K562 (cell line): ENCODE data around the gene HMGB3. TPM values are rescaled to one million over a fixed set of nuclear protein-coding genes. Genes with fewer than 3 reads are reported as not detected.

ENCODE experiments used
- CBX1 ChIP-seq: sonication (generic); IDR thresholded peaks from 2 replicates; pipeline ENCODE4 v1.6.1; 2016; ENCODE audit warnings: antibody characterized with exemption, low read depth, mild to moderate bottlenecking
- CHD2 ChIP-seq: IDR thresholded peaks from 2 replicates; pipeline ENCODE4 v1.6.1; 2011; ENCODE audit warnings: low read depth, low read length
- FOXA1 ChIP-seq: fragments of 450-650 bp; IDR thresholded peaks from 2 replicates; pipeline ENCODE4 v1.6.1; 2016; ENCODE audit warnings: mild to moderate bottlenecking, borderline replicate concordance
- FOXK1 ChIP-seq: sonication (generic); formaldehyde crosslinking; IDR thresholded peaks from 2 replicates; pipeline ENCODE4 v1.8.0; 2022; ENCODE audit warnings: missing genetic modification reagents, mild to moderate bottlenecking, borderline replicate concordance
- IFI16 ChIP-seq: fragments of 250-450 bp; sonication (Bioruptor Pico); IDR thresholded peaks from 2 replicates; pipeline ENCODE4 v2.1.2; 2022; ENCODE audit warnings: mild to moderate bottlenecking, inconsistent platforms
- LCOR ChIP-seq: sonication (generic); formaldehyde crosslinking; IDR thresholded peaks from 2 replicates; pipeline ENCODE4 v1.8.0; 2022; ENCODE audit warnings: mild to moderate bottlenecking, missing genetic modification reagents
- MBD2 ChIP-seq: sonication (generic); IDR thresholded peaks from 2 replicates; pipeline ENCODE4 v1.6.1; 2016; ENCODE audit warnings: low read depth, borderline replicate concordance
- NBN ChIP-seq: fragments of 450-650 bp; IDR thresholded peaks from 2 replicates; pipeline ENCODE4 v1.6.1; 2016; ENCODE audit warnings: low read depth, mild to moderate bottlenecking
- NCOR1 ChIP-seq: fragments of 450-650 bp; IDR thresholded peaks from 2 replicates; pipeline ENCODE4 v1.6.1; 2016; ENCODE audit warnings: mild to moderate bottlenecking, moderate library complexity
- NR1H2 ChIP-seq: sonication (generic); formaldehyde crosslinking; IDR thresholded peaks from 2 replicates; pipeline ENCODE4 v1.4.0; 2020; ENCODE audit warnings: mild to moderate bottlenecking, missing genetic modification reagents
- PCBP1 ChIP-seq: fragments of 200-400 bp; formaldehyde crosslinking; IDR thresholded peaks from 2 replicates; pipeline ENCODE4 v1.6.1; 2018; ENCODE audit warnings: mild to moderate bottlenecking, low read depth, low read length; ENCODE audit not compliant: poor library complexity, severe bottlenecking
- POLR2A ChIP-seq: fragments of 450-650 bp; conservative IDR thresholded peaks from 2 replicates; pipeline ENCODE4 v1.6.1; 2016
- POLR2G ChIP-seq: fragments of 200-400 bp; formaldehyde crosslinking; IDR thresholded peaks from 2 replicates; pipeline ENCODE4 v1.6.1; 2017; ENCODE audit warnings: low read depth, mild to moderate bottlenecking, antibody characterized with exemption, low read length, moderate library complexity
- PURB ChIP-seq: sonication (generic); formaldehyde crosslinking; IDR thresholded peaks from 2 replicates; pipeline ENCODE4 v1.9.0; 2021; ENCODE audit warnings: low read depth, mild to moderate bottlenecking, missing genetic modification reagents
- RBM14 ChIP-seq: fragments of 200-400 bp; formaldehyde crosslinking; IDR thresholded peaks from 2 replicates; pipeline ENCODE4 v1.6.1; 2018; ENCODE audit warnings: low read depth, mild to moderate bottlenecking, low read length, moderate library complexity, borderline replicate concordance; ENCODE audit not compliant: insufficient read depth
- RFX1 ChIP-seq: fragments of 450-650 bp; IDR thresholded peaks from 2 replicates; pipeline ENCODE4 v1.6.1; 2016; ENCODE audit warnings: mild to moderate bottlenecking, moderate library complexity
- SIX5 ChIP-seq, 2 experiments: IDR thresholded peaks; 2 replicates each; pipeline ENCODE4 v1.6.1; 2011; ENCODE audit warnings: low read length in 2 of 2, borderline replicate concordance in 1 of 2, low read depth in 1 of 2, mild to moderate bottlenecking in 1 of 2, moderate library complexity in 1 of 2; ENCODE audit not compliant: insufficient read depth in 1 of 2
- SLC30A9 ChIP-seq: fragments of 250-450 bp; sonication (Bioruptor Pico); IDR thresholded peaks from 2 replicates; pipeline ENCODE4 v1.8.0; 2022; ENCODE audit warnings: mild to moderate bottlenecking, moderate library complexity
- SRSF3 ChIP-seq: fragments of 200-400 bp; formaldehyde crosslinking; IDR thresholded peaks from 2 replicates; pipeline ENCODE4 v1.6.1; 2016; ENCODE audit warnings: mild to moderate bottlenecking, low read length, moderate library complexity; ENCODE audit not compliant: insufficient read depth
- ZC3H4 ChIP-seq: sonication (generic); formaldehyde crosslinking; IDR thresholded peaks from 2 replicates; pipeline ENCODE4 v1.9.0; 2021; ENCODE audit warnings: missing genetic modification reagents, borderline replicate concordance
- ZNF24 ChIP-seq: fragments of 450-650 bp; IDR thresholded peaks from 2 replicates; pipeline ENCODE4 v1.6.1; 2016
- ZNF780A ChIP-seq: fragments of 250-450 bp; sonication (Bioruptor Pico); IDR thresholded peaks from 2 replicates; pipeline ENCODE4 v1.5.0; 2021; ENCODE audit warnings: mild to moderate bottlenecking
- polyA plus RNA-seq, 8 experiments: library from polyadenylated mRNA; depleted of rRNA in 4 of 8; stranded (reverse) in 5 of 8; unstranded in 3 of 8; fragments of >200 nt; fragmentation: Nextera tagmentation in 2 of 8; fragmentation: Illumina TruSeq in 1 of 8; extraction: Ambion mirVana in 2 of 8; extraction: Trizol in 1 of 8; gene quantifications; 2 replicates each; pipeline versions ENCODE4 v1.2.1 to v1.2.3, GENCODE V29; 2011 to 2014; ENCODE audit warnings: inconsistent platforms in 1 of 8, missing spikeins in 1 of 8
- total RNA-seq, 7 experiments: library from RNA; depleted of rRNA in 6 of 7; stranded (reverse); fragments of >200 nt in 6 of 7; fragmentation: Illumina TruSeq in 2 of 7; extraction: Trizol in 2 of 7; gene quantifications; 2 replicates each; pipeline versions ENCODE4 v1.2.1 to v1.2.3, GENCODE V29; 2011 to 2021; ENCODE audit warnings: low replicate concordance in 1 of 7
- TF ChIP-seq, protein P1 (sequence below), 2 experiments: fragments of 200-800 bp in 1 of 2; sonication (Bioruptor generic) in 1 of 2; sonication (generic) in 1 of 2; formaldehyde crosslinking in 1 of 2; IDR thresholded peaks in 1 of 2; conservative IDR thresholded peaks in 1 of 2; 2 replicates each; pipeline versions ENCODE4 v1.5.0 to v1.6.1; 2016 to 2020; ENCODE audit warnings: missing compliant biosample characterization in 1 of 2, missing genetic modification characterization in 1 of 2, missing genetic modification reagents in 1 of 2
- TF ChIP-seq, protein P2 (sequence below): IDR thresholded peaks from 2 replicates; pipeline ENCODE4 v1.6.1; 2011; ENCODE audit warnings: borderline replicate concordance, low read depth, mild to moderate bottlenecking, moderate library complexity, low read length; ENCODE audit not compliant: insufficient read depth, poor library complexity, severe bottlenecking
- TF ChIP-seq, protein P3 (sequence below): fragments of 250-450 bp; sonication (Bioruptor Pico); IDR thresholded peaks from 2 replicates; pipeline ENCODE4 v1.4.0; 2020; ENCODE audit warnings: mild to moderate bottlenecking

Gene HMGB3
- total and polyA plus RNA-seq, 9 of the 15 experiments (the other 6 are each of a cell fraction or from before 2014, with no cell fraction given) = 36.7 to 168 (median 117) TPM

DNA sequence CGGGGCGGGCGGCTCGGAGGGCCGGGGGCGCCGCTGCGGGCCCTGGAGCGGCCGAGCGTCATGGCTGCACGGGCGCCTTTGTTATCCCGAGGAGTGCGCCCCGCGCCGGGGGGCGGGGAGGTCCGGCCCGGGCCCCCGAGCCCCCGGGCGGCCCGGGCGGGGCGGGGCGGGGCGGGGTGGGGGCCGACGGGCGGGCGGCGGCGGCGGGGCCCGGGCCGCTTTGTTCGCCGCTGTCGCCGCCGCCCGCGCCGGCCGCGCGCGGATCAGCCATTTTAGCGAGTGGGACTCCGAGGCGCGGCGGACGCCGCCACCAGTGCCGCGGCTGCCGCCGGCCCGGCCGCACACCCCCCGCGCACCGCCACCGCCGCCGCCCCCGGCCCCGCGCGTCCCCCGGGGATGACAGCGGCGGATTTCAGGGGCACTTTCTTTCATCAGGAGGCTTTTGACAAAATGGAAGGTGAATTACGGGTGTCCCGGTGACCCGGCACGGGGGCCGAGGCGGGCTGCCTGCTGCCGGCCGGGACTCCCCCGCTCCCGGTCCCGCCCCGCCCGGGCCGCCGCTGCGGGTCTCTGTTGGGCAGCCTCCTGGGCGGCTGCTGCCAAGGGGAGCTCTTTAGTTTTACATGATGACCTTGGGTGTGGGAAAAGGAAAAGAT lies 1.2 kb downstream of the HMGB3 start (continued):
- TF ChIP-seq IFI16 (CRISPR knock-in tag) (no peak), SIX5 (IDR thresholded peaks at IDR 0.05; ENCODE audit: borderline replicate concordance in 1 of 2, insufficient read depth in 1 of 2, low read depth in 1 of 2, low read length in 2 of 2) (no peak), PCBP1 (peak; percentile 35), NBN (no peak), ZNF24 (no peak), PURB (CRISPR knock-in tag) (no peak), NR1H2 (CRISPR knock-in tag) (no peak), SRSF3 (no peak), CHD2 (no peak), ZNF780A (CRISPR knock-in tag) (no peak), FOXK1 (CRISPR knock-in tag) (no peak), LCOR (no peak), POLR2G (peak; percentile 38), SLC30A9 (no peak), CBX1 (no peak), RFX1 (no peak), FOXA1 (no peak), RBM14 (no peak), MBD2 (no peak), ZC3H4 (CRISPR knock-in tag) (no peak), POLR2A (no peak), NCOR1 (no peak)
- TF ChIP-seq, protein P1, sequence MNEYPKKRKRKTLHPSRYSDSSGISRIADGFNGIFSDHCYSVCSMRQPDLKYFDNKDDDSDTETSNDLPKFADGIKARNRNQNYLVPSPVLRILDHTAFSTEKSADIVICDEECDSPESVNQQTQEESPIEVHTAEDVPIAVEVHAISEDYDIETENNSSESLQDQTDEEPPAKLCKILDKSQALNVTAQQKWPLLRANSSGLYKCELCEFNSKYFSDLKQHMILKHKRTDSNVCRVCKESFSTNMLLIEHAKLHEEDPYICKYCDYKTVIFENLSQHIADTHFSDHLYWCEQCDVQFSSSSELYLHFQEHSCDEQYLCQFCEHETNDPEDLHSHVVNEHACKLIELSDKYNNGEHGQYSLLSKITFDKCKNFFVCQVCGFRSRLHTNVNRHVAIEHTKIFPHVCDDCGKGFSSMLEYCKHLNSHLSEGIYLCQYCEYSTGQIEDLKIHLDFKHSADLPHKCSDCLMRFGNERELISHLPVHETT (CRISPR knock-in tag; conservative IDR thresholded peaks at IDR 0.05 in 1 of 2, IDR thresholded peaks at IDR 0.05 in 1 of 2) = peak in 1 of 2 experiments; percentile 74; a peak in 1 of 4 replicates
- TF ChIP-seq, protein P2, sequence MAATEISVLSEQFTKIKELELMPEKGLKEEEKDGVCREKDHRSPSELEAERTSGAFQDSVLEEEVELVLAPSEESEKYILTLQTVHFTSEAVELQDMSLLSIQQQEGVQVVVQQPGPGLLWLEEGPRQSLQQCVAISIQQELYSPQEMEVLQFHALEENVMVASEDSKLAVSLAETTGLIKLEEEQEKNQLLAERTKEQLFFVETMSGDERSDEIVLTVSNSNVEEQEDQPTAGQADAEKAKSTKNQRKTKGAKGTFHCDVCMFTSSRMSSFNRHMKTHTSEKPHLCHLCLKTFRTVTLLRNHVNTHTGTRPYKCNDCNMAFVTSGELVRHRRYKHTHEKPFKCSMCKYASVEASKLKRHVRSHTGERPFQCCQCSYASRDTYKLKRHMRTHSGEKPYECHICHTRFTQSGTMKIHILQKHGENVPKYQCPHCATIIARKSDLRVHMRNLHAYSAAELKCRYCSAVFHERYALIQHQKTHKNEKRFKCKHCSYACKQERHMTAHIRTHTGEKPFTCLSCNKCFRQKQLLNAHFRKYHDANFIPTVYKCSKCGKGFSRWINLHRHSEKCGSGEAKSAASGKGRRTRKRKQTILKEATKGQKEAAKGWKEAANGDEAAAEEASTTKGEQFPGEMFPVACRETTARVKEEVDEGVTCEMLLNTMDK = no peak
- TF ChIP-seq, protein P3, sequence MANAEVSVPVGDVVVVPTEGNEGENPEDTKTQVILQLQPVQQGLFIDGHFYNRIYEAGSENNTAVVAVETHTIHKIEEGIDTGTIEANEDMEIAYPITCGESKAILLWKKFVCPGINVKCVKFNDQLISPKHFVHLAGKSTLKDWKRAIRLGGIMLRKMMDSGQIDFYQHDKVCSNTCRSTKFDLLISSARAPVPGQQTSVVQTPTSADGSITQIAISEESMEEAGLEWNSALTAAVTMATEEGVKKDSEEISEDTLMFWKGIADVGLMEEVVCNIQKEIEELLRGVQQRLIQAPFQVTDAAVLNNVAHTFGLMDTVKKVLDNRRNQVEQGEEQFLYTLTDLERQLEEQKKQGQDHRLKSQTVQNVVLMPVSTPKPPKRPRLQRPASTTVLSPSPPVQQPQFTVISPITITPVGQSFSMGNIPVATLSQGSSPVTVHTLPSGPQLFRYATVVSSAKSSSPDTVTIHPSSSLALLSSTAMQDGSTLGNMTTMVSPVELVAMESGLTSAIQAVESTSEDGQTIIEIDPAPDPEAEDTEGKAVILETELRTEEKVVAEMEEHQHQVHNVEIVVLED (CRISPR knock-in tag) = no peak
